A549 (cell line): Measurements from ENCODE around the gene APOA1. TPM values are rescaled to one million over a fixed set of nuclear protein-coding genes. Genes with fewer than 3 reads are reported as not detected.
A peak's percentile ranks its signal among the peaks of the same experiment; 100 is the strongest.
"Not testable (repeated sequence)": the region's sequence is repeated elsewhere in the genome, so short reads cannot be mapped to it uniquely, and the experiment has no call there.

ENCODE experiments used
- ATAC-seq, 2 experiments: fragments of 200-7000 bp in 1 of 2; fragments of >200 bp in 1 of 2; cut with Nextera tagmentation in 1 of 2; cut with Tn5 transposase in 1 of 2; 3 replicates each; pipeline versions ENCODE4 v1.8.0 to v1.9.1; 2018 to 2020; ENCODE audit warnings: mild to moderate bottlenecking in 1 of 2, moderate library complexity in 1 of 2
- CTCF ChIA-PET: fragments of 300-600 bp; sonication (Branson Sonifier 250); formaldehyde crosslinking; extraction: SDS; loops from one replicate; lab custom pipeline; 2021; ENCODE audit warnings: antibody characterized with exemption, inconsistent platforms; lab: Yijun Ruan, JAX
- POLR2A ChIA-PET: fragments of 350-600 bp; formaldehyde crosslinking; extraction: SDS; loops from one replicate; lab custom pipeline; 2021; ENCODE audit warnings: antibody characterized with exemption, inconsistent platforms; lab: Yijun Ruan, JAX
- DNase-seq, 2 experiments: peaks; one replicate each; pipeline versions ENCODE4 v3.0.0 to v3.0.0-alpha.2; 2011 to 2016; ENCODE audit warnings: low read depth in 1 of 2, low spot score in 1 of 2
- FAIRE-seq: peaks from 2 replicates; lab custom pipeline; 2011; peaks lifted over from hg19 to GRCh38; lab: Jason Lieb, UNC
- H3K27ac ChIP-seq, 2 experiments: fragments of >200 bp; sonication (Bioruptor Twin); formaldehyde crosslinking; 3 replicates each; pipeline ENCODE4 v1.5.1; 2016 to 2017
- H3K4me1 ChIP-seq: fragments of >200 bp; sonication (Bioruptor Twin); formaldehyde crosslinking; 3 replicates; pipeline ENCODE4 v1.6.1; 2016
- H3K4me2 ChIP-seq: fragments of >200 bp; sonication (Bioruptor Twin); formaldehyde crosslinking; 3 replicates; pipeline ENCODE4 v1.6.1; 2016
- H3K4me3 ChIP-seq: fragments of >200 bp; sonication (Bioruptor Twin); formaldehyde crosslinking; 3 replicates; pipeline ENCODE4 v1.5.1; 2016
- H3K9me3 ChIP-seq: fragments of >200 bp; sonication (Bioruptor Twin); formaldehyde crosslinking; 3 replicates; pipeline ENCODE4 v1.6.1; 2016
- BHLHE40 ChIP-seq: IDR thresholded peaks from 2 replicates; pipeline ENCODE4 v1.6.1; 2012; ENCODE audit warnings: low read depth, low read length, inconsistent platforms
- EHF ChIP-seq: fragments of 250-450 bp; sonication (Bioruptor Pico); IDR thresholded peaks from 2 replicates; pipeline ENCODE4 v1.5.0; 2020; ENCODE audit warnings: mild to moderate bottlenecking
- ESRRA ChIP-seq: fragments of 150-350 bp; IDR thresholded peaks from 2 replicates; pipeline ENCODE4 v1.6.1; 2014; ENCODE audit warnings: mild to moderate bottlenecking, low read length, borderline replicate concordance
- FOSL2 ChIP-seq, 2 experiments: fragments of 450-650 bp in 1 of 2; fragments of >200 bp in 1 of 2; sonication (Bioruptor Twin) in 1 of 2; formaldehyde crosslinking; IDR thresholded peaks; 2 replicates each; pipeline versions ENCODE4 v1.5.0 to v1.6.1; 2016 to 2020; ENCODE audit warnings: mild to moderate bottlenecking in 1 of 2, moderate library complexity in 1 of 2
- HEYL ChIP-seq: fragments of 250-450 bp; sonication (Bioruptor Pico); IDR thresholded peaks from 2 replicates; pipeline ENCODE4 v1.8.0; 2021; ENCODE audit warnings: mild to moderate bottlenecking, moderate library complexity
- HOXA7 ChIP-seq: fragments of 250-450 bp; sonication (Bioruptor Pico); IDR thresholded peaks from 2 replicates; pipeline ENCODE4 v1.5.0; 2020; ENCODE audit warnings: mild to moderate bottlenecking, moderate library complexity
- MAFK ChIP-seq: fragments of 450-650 bp; IDR thresholded peaks from 2 replicates; pipeline ENCODE4 v1.6.1; 2014; ENCODE audit not compliant: partially characterized antibody
- NFE2L2 ChIP-seq: fragments of 150-350 bp; conservative IDR thresholded peaks from 2 replicates; pipeline ENCODE4 v1.6.1; 2014; ENCODE audit warnings: low read length
- NR3C1 ChIP-seq: fragments of >200 bp; sonication (Bioruptor Twin); formaldehyde crosslinking; IDR thresholded peaks from 3 replicates; pipeline ENCODE4 v1.6.1; 2017
- RAD21 ChIP-seq, 2 experiments: fragments of >200 bp in 1 of 2; sonication (Bioruptor Twin) in 1 of 2; formaldehyde crosslinking in 1 of 2; IDR thresholded peaks in 1 of 2; conservative IDR thresholded peaks in 1 of 2; 2 replicates in 1 of 2; 3 replicates in 1 of 2; pipeline ENCODE4 v1.6.1; 2012 to 2018; ENCODE audit warnings: inconsistent platforms in 1 of 2
- RFX5 ChIP-seq: fragments of 450-650 bp; IDR thresholded peaks from 2 replicates; pipeline ENCODE4 v1.7.1; 2014; ENCODE audit warnings: antibody characterized with exemption, mild to moderate bottlenecking, moderate library complexity
- SMC3 ChIP-seq: fragments of >200 bp; sonication (Bioruptor Twin); formaldehyde crosslinking; IDR thresholded peaks from 3 replicates; pipeline ENCODE4 v1.6.1; 2018; ENCODE audit warnings: inconsistent platforms
- SREBF2 ChIP-seq: fragments of 450-650 bp; IDR thresholded peaks from 2 replicates; pipeline ENCODE4 v1.6.1; 2014; ENCODE audit warnings: mild to moderate bottlenecking, moderate library complexity
- TFCP2L1 ChIP-seq: fragments of 250-450 bp; sonication (Bioruptor Pico); IDR thresholded peaks from 2 replicates; pipeline ENCODE4 v1.5.0; 2021; ENCODE audit warnings: mild to moderate bottlenecking
- ZC3H11A ChIP-seq: fragments of 450-650 bp; IDR thresholded peaks from 2 replicates; pipeline ENCODE4 v1.6.1; 2014; ENCODE audit warnings: antibody characterized with exemption, mild to moderate bottlenecking
- WGBS: methylation state at CpG from one replicate; pipeline ENCODE4 v1.1.6; 2017; ENCODE audit errors: missing lambda C conversion rate; 5-methylcytosine and 5-hydroxymethylcytosine counted together
- polyA plus RNA-seq, 4 experiments: library from polyadenylated mRNA; depleted of rRNA in 3 of 4; stranded (reverse); fragments of >200 nt; fragmentation: RNase III in 1 of 4; extraction: RNeasy Plus Mini Kit Qiagen cat#74134 plus additional on column Dnase treatment in 1 of 4; gene quantifications; 2 replicates in 3 of 4; 3 replicates in 1 of 4; pipeline ENCODE4 v1.2.3, GENCODE V29; 2011 to 2017
- TF ChIP-seq, protein P1 (sequence below): fragments of >200 bp; sonication (Bioruptor Twin); formaldehyde crosslinking; IDR thresholded peaks from 3 replicates; pipeline ENCODE4 v1.6.1; 2016

Gene APOA1
- polyA plus RNA-seq, 2 of the 4 experiments (the other 2 are of a cell fraction) = 0.23 TPM; not detected in 1

- CTCF ChIA-PET = interaction anchor here (0.6 to 1.5 kb wide), 3 partner anchors 14 to 298 kb away, joined by 3 to 5 read pairs (median 5); partner anchors contain the start of gene APOA5
- Histone ChIP-seq H3K9me3 (no peaks in the 10 kb centered on the region), H3K4me3 (no peak overlapping the region), H3K4me2 (no peak overlapping the region), H3K4me1 (peaks cover 7% of the 10 kb centered on the region; the same call in 1 of the 3 replicates), H3K27ac (no peak overlapping the region; a peak in 1 of 6 replicates)
- TF ChIP-seq RFX5 (no peak), TFCP2L1 (CRISPR knock-in tag) (no peak), HOXA7 (CRISPR knock-in tag) (no peak), SREBF2 (no peak), HEYL (CRISPR knock-in tag) (no peak), RAD21 (conservative IDR thresholded peaks at IDR 0.05 in 1 of 2, IDR thresholded peaks at IDR 0.05 in 1 of 2) (no peak), SMC3 (no peak), NR3C1 (no peak)
- WGBS = 76% methylated on average over 6 of the region's 6 CpGs
- POLR2A ChIA-PET = no interaction called here
- no peak for FAIRE-seq
- no peak for DNase-seq
- ATAC-seq = no peak
Observed at GRCh38 chr11:116807601-116808261, 29.7 kb downstream of the APOA1 start.

DNA sequence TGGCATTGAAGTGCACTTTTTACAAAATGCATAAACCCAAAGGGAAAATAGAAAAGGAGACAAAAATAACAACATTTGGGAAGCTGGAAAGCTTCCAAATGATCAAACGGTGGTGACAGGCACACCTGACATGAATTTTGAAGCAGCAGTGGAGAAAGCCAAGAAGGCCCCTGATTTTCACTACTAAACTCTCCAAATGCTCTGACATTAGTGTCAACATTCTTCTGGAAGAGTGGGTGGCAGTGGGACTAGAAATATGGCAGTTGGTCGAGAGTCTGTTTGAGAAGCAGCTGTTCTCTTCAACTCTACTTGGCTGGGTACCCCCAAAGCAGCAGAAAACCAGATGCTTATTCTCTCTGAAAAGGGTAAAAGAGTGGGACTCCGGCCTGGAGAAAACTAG lies 33.4 kb downstream of the APOA1 start:
- ATAC-seq (no peak), FAIRE-seq (no peak), DNase-seq (no peak)
- peaks cover 5% of the 10 kb centered on the region; the same call in 1 of the 3 replicates for H3K4me1 ChIP-seq
- H3K27ac ChIP-seq = no peak overlapping the region
- no peak overlapping the region for H3K4me3 ChIP-seq
- no peak for TF ChIP-seq NFE2L2
- TF ChIP-seq BHLHE40 = no peak
- TF ChIP-seq ZC3H11A = no peak
- TF ChIP-seq, protein P1, sequence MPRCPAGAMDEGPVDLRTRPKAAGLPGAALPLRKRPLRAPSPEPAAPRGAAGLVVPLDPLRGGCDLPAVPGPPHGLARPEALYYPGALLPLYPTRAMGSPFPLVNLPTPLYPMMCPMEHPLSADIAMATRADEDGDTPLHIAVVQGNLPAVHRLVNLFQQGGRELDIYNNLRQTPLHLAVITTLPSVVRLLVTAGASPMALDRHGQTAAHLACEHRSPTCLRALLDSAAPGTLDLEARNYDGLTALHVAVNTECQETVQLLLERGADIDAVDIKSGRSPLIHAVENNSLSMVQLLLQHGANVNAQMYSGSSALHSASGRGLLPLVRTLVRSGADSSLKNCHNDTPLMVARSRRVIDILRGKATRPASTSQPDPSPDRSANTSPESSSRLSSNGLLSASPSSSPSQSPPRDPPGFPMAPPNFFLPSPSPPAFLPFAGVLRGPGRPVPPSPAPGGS = no peak
- TF ChIP-seq NR3C1 = no peak
- TF ChIP-seq TFCP2L1 (CRISPR knock-in tag) = no peak
- no peak for TF ChIP-seq EHF (CRISPR knock-in tag)
- no peak for TF ChIP-seq FOSL2 (IDR thresholded peaks at IDR 0.05)
- no peak for TF ChIP-seq FOSL2 (CRISPR knock-in tag; IDR thresholded peaks at IDR 0.05)
- H3K9me3 ChIP-seq = no peaks in the 10 kb centered on the region
- CTCF ChIA-PET = interaction anchor here (1.2 kb wide), 1 partner anchor 13 kb away, joined by 3 read pairs; the partner anchor contains the start of gene APOA5
- H3K4me2 ChIP-seq = no peak overlapping the region
- 27% methylated on average over 3 of the region's 3 CpGs for WGBS
- POLR2A ChIA-PET = no interaction called here

DNA sequence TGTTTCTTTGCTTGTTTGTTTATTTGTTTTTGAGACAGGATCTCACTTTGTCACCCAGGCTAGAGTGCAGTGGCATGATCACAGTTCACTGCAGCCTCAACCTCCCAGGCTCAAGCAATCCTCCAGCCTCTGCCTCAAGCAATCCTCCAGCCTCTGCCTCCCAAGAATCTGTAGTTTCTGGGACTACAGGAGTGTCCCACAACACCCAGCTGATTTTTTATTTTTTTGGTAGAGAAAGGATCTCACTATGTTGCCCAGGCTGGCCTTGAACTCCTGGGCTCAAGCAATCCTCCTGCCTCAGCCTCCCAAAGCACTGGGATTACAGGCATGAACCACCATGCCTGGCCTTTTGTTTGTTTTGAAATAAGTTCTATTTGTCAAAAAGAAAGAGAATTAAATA lies 35.8 kb downstream of the APOA1 start:
- H3K4me3 ChIP-seq, POLR2A ChIA-PET, DNase-seq, ATAC-seq, H3K27ac ChIP-seq, H3K4me2 ChIP-seq, H3K9me3 ChIP-seq, H3K4me1 ChIP-seq, FAIRE-seq: not testable (repeated sequence)
- CTCF ChIA-PET = interaction anchor here (1.0 to 1.4 kb wide), 2 partner anchors 11 to 12 kb away, joined by 3 to 5 read pairs; partner anchors contain the start of gene APOA5

- H3K4me2 ChIP-seq = no peak overlapping the region
- H3K27ac ChIP-seq = no peak overlapping the region
- WGBS = 98% methylated on average over 2 of the region's 2 CpGs
- ChIA-PET CTCF (interaction anchor here (0.9 to 1.5 kb wide), 2 partner anchors 10 to 306 kb away, joined by 6 to 9 read pairs; partner anchors contain the start of gene APOA5), POLR2A (no interaction called here)
- TF ChIP-seq ESRRA (no peak), NFE2L2 (peak; percentile 46; the same call in 1 of the 2 replicates), MAFK (peak; percentile 76)
- DNase-seq (no peak), ATAC-seq (no peak), FAIRE-seq (no peak)
- H3K4me3 ChIP-seq = no peak overlapping the region
- H3K9me3 ChIP-seq = no peaks in the 10 kb centered on the region
- H3K4me1 ChIP-seq = 0 out of 3 replicates have a peak, but pooled peaks cover 3% of the 10 kb centered on the region
Observed at GRCh38 chr11:116800610-116801009, 36.8 kb downstream of the APOA1 start.
